ENCODE data around the gene MIOX.

MIOX gene

GRCh38 chr22:50481440-50482106 lies 5.1 kb upstream of the MIOX start, which contains the start of gene ADM2:
ADM2 (plus strand) TSS chr22:50481543; CDS start chr22:50481848, 305 bp downstream.
- Histone ChIP-seq H2AFZ (ENCODE audit: low read length) (no peak within 1 kb of the TSS), H3K9me2 (replicated peaks; ENCODE audit: low read depth, low read length) (no peaks in the 10 kb centered on the region), H3K27me3 (ENCODE audit: insufficient read depth, low read length, poor library complexity, severe bottlenecking) (no peaks in the 10 kb centered on the region), H3K9me3 (ENCODE audit: insufficient read depth, low read depth, low read length) (no peaks in the 10 kb centered on the region), H4K20me1 (ENCODE audit: insufficient read depth, low read length, poor library complexity, severe bottlenecking) (no peaks in the 10 kb centered on the region), H3K4me3 (ENCODE audit: low read length, poor library complexity, severe bottlenecking) (no peak within 1 kb of the TSS), H3K36me3 (ENCODE audit: insufficient read depth, low read length) (no peaks in the 10 kb centered on the region), H3K4me2 (ENCODE audit: low read depth, low read length, poor library complexity, severe bottlenecking) (no peak within 1 kb of the TSS), H3K79me2 (ENCODE audit: insufficient read depth, low read length) (no peaks in the 10 kb centered on the region), H3K4me1 (ENCODE audit: insufficient read depth, low read length, poor library complexity, severe bottlenecking) (peaks cover 8% of the 10 kb centered on the region), H3F3A (ENCODE audit: low read depth) (no peaks in the 10 kb centered on the region), H3K9ac (ENCODE audit: low read depth, low read length, poor library complexity, severe bottlenecking) (no peak within 1 kb of the TSS)
- no peak for TF ChIP-seq EZH2phosphoT487 (IDR thresholded peaks at IDR 0.05; ENCODE audit: borderline replicate concordance)

- Histone ChIP-seq H3K9ac (ENCODE audit: low read depth, low read length, poor library complexity, severe bottlenecking) (no peak overlapping the region), H2AFZ (ENCODE audit: low read length) (no peak overlapping the region), H3K27me3 (ENCODE audit: insufficient read depth, low read length, poor library complexity, severe bottlenecking) (no peaks in the 10 kb centered on the region), H4K20me1 (ENCODE audit: insufficient read depth, low read length, poor library complexity, severe bottlenecking) (no peaks in the 10 kb centered on the region), H3F3A (ENCODE audit: low read depth) (no peaks in the 10 kb centered on the region), H3K4me2 (ENCODE audit: low read depth, low read length, poor library complexity, severe bottlenecking) (no peak overlapping the region), H3K9me2 (replicated peaks; ENCODE audit: low read depth, low read length) (no peaks in the 10 kb centered on the region), H3K9me3 (ENCODE audit: insufficient read depth, low read depth, low read length) (no peaks in the 10 kb centered on the region), H3K4me3 (ENCODE audit: low read length, poor library complexity, severe bottlenecking) (no peak overlapping the region), H3K4me1 (ENCODE audit: insufficient read depth, low read length, poor library complexity, severe bottlenecking) (peaks cover 3% of the 10 kb centered on the region), H3K36me3 (ENCODE audit: insufficient read depth, low read length) (no peaks in the 10 kb centered on the region), H3K79me2 (ENCODE audit: insufficient read depth, low read length) (no peaks in the 10 kb centered on the region)
- TF ChIP-seq EZH2phosphoT487 (IDR thresholded peaks at IDR 0.05; ENCODE audit: borderline replicate concordance), result no peak
- TF ChIP-seq CTCF (conservative IDR thresholded peaks at IDR 0.05; ENCODE audit: low read length), result no peak
Measured at GRCh38 chr22:50482107-50483074, 4.3 kb upstream of the MIOX start.

GRCh38 chr22:50483106-50483505 lies 3.6 kb upstream of the MIOX start:
- H2AFZ ChIP-seq (ENCODE audit: low read length), result no peak overlapping the region
- H3K27me3 ChIP-seq (ENCODE audit: insufficient read depth, low read length, poor library complexity, severe bottlenecking), result no peaks in the 10 kb centered on the region
- H3K36me3 ChIP-seq (ENCODE audit: insufficient read depth, low read length), result no peaks in the 10 kb centered on the region
- no peaks in the 10 kb centered on the region for H3F3A ChIP-seq (ENCODE audit: low read depth)
- H3K9me3 ChIP-seq (ENCODE audit: insufficient read depth, low read depth, low read length), result no peaks in the 10 kb centered on the region
- no peaks in the 10 kb centered on the region for H3K79me2 ChIP-seq (ENCODE audit: insufficient read depth, low read length)
- TF ChIP-seq EZH2phosphoT487 (IDR thresholded peaks at IDR 0.05; ENCODE audit: borderline replicate concordance) (no peak), CTCF (conservative IDR thresholded peaks at IDR 0.05; ENCODE audit: low read length) (no peak)
- H3K4me2 ChIP-seq (ENCODE audit: low read depth, low read length, poor library complexity, severe bottlenecking), result no peak overlapping the region
- H3K9ac ChIP-seq (ENCODE audit: low read depth, low read length, poor library complexity, severe bottlenecking), result no peak overlapping the region
- no peak overlapping the region for H3K4me3 ChIP-seq (ENCODE audit: low read length, poor library complexity, severe bottlenecking)
- no peaks in the 10 kb centered on the region for H3K9me2 ChIP-seq (replicated peaks; ENCODE audit: low read depth, low read length)
- H3K4me1 ChIP-seq (ENCODE audit: insufficient read depth, low read length, poor library complexity, severe bottlenecking), result peaks cover 3% of the 10 kb centered on the region
- H4K20me1 ChIP-seq (ENCODE audit: insufficient read depth, low read length, poor library complexity, severe bottlenecking), result no peaks in the 10 kb centered on the region

All from Loucy (cell line).